HCEC 1CT (cell line): ENCODE results near the gene GPR52.
"Not testable (repeated sequence)": the region's sequence is repeated elsewhere in the genome, so short reads cannot be mapped to it uniquely, and the experiment has no call there.

Experiments
- DNase-seq: peaks from one replicate; pipeline ENCODE4 v3.0.0-alpha.2; 2017

GPR52 gene

GRCh38 chr1:174447866-174448530 is at the start of gene GPR52:
Gene GPR52, plus strand, starts transcription at chr1:174447964. Its CDS starts 148 bp downstream, at chr1:174448112.
- DNase-seq, result no peak

GRCh38 chr1:174398246-174398645 is 49.5 kb upstream of the GPR52 start:
- DNase-seq, result peak; percentile 84

DNA sequence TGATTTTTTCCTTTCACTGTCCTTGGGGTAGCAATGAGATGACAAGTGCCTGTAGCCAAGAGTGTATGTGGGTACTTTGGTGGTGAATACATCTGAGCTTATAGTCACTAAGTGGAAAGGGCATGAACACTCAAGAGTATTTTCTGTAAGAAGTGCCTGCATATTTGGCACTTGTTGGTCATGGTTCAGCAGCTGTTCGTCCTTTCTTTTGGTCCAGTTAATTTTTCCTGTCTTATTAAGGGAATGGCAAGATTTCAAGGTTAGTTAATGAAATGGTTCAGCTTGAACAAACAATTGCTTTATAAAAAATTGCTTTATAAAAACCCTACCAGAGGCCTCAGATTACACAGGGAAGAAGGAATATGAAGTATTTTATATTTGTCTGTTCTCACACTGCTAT is 48.6 kb upstream of the GPR52 start:
- no peak for DNase-seq

- no peak for DNase-seq
These were observed 46.7 kb upstream of the GPR52 start for GRCh38 chr1:174401075-174401474.

GRCh38 chr1:174405219-174405618 is 42.5 kb upstream of the GPR52 start:
- no peak for DNase-seq

DNA sequence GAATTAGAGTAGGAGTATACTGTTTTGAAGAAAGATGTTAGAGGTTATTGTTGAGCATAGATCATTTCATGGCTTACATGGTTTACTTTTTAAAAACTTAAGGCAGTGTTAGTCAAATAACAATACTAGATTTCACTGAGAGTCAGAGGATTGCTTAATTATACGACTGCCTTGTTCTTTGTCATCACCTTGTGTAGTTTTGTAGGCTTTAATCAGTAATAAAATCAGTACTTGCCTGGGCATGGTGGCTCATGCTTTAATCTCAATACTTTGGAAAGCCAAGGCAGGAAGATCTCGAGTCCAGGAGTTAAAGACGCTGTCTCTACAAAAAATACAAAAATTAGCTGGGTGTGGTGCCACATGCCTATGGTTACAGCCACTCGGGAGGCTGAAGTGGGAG is 41.3 kb upstream of the GPR52 start:
- no peak for DNase-seq

- DNase-seq, result no peak
These were observed 40.1 kb upstream of the GPR52 start for GRCh38 chr1:174407665-174408064.

GRCh38 chr1:174408146-174408545 is 39.6 kb upstream of the GPR52 start:
- no peak for DNase-seq

- DNase-seq, result not testable (repeated sequence)
These were observed 38.0 kb upstream of the GPR52 start for GRCh38 chr1:174409801-174410200.

DNA sequence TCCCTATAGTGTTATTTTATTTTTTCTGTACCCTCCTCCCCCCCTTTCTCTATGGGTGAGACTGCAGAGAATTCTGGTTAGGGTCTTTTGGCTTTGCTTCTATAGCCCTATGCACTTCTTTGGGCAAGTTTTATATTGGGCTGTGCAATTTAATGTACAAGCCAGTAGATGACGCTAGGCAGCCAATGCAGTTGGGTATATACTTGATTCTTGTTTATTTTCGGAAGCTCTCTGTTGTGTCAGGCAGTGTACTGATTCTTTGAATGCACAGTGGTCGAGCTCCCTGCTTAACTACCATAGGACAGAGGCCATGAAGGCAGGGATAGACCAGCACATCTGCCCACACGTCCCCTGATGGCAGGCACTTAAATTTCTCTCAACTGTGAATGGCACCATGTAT is 34.1 kb upstream of the GPR52 start:
- peak; percentile 18 for DNase-seq

DNA sequence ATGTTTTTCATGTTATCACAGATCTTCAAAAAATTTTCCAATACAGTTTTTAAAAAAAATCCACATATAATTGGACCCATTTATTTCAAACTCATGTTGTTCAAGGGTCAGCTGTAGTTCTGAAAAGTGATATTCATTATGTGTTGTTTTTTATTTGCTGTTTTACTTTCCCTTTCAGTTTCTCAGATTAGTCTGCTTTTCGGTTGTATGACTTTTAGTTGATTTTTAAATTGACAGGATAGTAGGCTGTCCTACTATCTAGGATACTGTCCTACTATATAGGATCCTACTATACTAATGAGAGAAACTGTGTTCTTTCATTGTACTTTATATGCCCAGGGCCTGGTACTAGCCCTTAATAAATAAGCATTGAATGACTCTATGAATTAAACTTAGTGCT is 33.6 kb upstream of the GPR52 start:
- no peak for DNase-seq

GRCh38 chr1:174415506-174415905 is 32.3 kb upstream of the GPR52 start:
- DNase-seq, result no peak

DNA sequence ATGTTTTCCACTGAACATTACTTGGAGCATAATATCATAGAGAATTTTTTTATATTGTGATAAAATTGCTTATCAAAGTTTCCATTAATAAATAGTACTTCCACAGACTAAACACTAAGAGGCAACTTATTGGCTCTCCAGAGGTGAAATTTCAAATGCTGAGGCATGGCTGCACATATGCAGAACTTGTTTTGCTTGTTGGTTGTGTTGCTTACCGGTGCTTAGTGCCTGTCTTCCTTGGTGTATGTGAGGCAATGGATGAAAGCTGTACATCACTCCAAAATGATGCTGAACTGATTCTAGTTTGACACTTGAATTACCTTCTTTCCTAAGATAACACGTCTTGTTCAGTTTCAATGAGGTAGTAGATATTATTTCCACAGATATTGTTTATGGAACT is 29.8 kb upstream of the GPR52 start:
- DNase-seq, result no peak

DNA sequence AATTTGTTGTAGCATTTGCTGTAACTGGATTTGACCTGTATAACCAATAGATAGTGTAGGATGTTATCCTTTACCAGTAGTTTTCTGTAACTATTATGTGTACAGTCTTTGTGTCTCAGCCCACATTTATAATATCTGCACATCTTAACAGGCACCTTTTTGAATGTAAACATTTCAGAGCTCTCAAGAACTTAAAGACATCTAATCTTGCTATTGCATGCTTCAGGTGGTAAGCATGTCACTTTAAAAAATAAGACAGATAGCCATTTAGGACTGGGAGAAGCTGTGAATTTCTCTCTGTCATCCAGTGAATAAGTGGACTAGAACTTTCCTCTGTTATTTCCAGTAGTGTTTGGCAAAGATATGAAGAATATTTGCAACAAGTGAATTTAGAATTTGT is 22.6 kb upstream of the GPR52 start:
- no peak for DNase-seq

DNA sequence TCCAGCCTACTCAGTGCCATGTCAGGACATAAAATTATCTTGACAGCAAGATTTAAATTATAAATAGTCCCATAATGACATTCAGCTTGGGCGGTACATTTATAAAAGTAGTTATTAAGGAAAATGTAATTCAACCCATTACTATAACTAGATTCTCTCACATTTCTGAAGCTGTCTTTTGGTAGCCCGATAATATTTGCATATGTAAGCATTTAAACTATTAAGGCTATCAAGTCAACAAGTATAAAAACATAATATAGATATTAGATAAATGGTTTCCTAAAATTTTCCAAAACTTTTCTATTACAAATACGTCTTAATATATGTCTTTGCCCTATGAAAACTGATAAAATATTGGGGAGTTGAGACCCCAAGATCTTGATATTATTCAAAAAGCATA is 21.6 kb upstream of the GPR52 start:
- no peak for DNase-seq

DNA sequence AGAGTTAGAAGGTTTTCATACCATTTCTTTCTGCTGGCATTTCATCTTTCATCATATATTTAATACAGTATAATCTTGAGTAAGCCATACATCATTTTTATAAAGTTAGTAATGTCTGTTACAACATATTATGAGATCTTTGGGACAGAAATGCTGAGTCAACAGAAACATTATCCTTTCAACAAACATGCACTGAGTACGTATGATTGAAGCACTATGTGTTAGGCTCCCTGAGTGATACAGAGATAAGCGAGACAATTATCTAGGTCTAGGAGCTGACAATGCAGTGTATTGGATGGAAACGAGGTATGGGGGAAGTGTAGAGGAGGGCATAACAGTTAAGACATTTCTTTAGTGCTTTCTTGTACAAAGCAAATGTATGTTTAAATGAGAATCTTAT is 19.7 kb upstream of the GPR52 start:
- no peak for DNase-seq

DNA sequence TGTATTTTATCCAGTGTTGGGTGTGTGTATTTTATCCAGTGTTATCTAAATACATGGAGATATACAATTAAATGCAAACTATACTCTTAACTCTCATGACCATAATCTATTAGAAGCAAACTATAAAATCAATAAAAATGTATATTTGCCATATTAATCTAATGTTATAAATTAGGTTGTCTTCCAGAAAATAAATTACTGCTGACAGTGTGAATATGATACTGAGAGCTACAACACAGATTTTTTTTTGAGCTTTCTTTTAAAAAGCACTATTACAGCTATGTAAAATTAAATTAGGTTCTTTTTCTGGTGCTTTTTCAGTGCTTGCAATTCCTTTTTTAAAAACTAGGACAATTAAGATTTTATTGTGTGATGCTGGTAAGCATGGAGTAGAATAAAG is 19.0 kb upstream of the GPR52 start:
- no peak for DNase-seq

DNA sequence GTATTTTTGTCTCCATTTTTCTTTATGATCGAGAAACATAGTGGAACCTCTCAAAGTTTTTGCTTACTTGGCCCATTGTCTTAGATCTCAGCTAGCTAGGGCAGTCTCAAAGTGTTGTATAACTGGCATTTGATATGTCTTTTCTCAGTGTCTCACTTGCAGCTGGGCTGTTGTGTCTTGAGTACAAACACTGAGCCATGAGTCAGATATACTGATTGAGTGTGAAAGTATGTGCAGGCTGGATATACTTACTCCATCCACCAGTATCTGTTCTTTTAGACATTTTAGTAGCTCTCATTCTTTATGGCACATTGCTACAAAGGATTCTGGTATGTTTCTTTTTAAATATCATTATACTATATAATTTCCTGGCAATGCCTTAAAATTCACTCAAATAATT is 14.3 kb upstream of the GPR52 start:
- DNase-seq, result peak; percentile 69

DNA sequence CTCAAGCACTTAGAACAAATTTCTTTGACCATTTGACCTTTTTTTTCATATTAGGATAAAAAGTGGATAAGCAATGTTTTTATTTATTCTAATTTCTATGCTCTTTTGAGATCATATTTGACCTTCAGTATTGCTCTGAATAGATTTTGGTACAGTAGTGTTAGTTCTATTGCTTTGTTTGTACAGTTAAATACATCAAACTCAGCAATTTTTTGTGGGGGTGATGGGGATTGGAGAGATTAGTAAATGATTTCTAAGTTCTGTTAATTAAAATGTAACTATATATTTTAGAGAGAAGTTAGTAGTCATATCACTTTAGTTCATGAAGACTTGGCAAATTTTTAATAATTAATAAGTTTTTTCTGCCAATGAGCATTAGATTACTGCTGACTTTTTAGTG is 2.4 kb upstream of the GPR52 start:
- DNase-seq, result no peak

DNA sequence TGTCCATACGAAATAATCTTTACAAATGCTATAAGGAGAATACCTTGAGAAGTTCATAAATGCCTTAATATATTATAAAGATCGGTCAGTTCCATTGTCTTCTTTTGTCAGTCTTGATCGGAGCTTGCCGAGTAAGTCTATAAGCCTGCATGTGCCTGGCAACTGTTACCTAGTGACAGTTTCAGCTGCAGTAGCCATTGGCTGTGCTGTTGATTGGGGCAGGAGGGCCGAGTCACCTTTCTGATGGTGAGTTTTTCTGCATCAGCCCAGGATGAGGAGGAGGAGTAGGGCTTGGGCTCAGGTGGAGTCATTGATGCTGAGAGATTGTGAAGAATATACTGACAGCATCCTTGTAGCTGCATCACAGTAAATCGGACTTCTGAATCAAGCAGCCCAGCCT is 1.9 kb upstream of the GPR52 start:
- no peak for DNase-seq

GRCh38 chr1:174448531-174448883 is 743 bp downstream of the GPR52 start:
- DNase-seq, result no peak

DNA sequence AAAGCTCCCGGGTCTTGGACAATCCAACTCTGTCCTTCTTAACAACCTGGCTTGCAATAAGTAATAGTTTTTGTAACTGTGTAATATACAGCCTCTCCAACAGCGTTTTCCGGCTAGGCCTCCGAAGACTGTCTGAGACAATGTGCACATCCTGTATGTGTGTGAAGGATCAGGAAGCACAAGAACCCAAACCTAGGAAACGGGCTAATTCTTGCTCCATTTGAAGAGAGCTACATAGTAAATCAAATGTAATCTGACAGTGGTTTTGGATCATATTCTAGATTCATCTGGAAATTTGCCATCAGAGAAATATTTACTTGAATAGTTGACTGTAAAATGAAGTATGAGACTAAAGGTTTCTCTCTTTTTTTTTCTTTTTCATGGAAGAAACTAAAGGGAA is 1.2 kb downstream of the GPR52 start:
- no peak for DNase-seq

GRCh38 chr1:174451408-174451807 is 3.6 kb downstream of the GPR52 start:
- DNase-seq, result no peak

- DNase-seq, result no peak
These were observed 18.1 kb downstream of the GPR52 start for GRCh38 chr1:174465855-174466254.

GRCh38 chr1:174466607-174467006 is 18.8 kb downstream of the GPR52 start:
- DNase-seq, result no peak

- DNase-seq, result no peak
These were observed 21.3 kb downstream of the GPR52 start for GRCh38 chr1:174469052-174469451.
